Cerebellar nuclear complex (tissue), 1 donor: ENCODE measurements around the gene KCNG2.
"Not testable (repeated sequence)": the region's sequence is repeated elsewhere in the genome, so short reads cannot be mapped to it uniquely, and the experiment has no call there.

Experiments used
- DNase-seq, 2 experiments: peaks; one replicate each; lab custom pipeline; 2025; lab: John Stamatoyannopoulos, UW

KCNG2 gene

GRCh38 chr18:79870301-79871025 lies 72.7 kb downstream of the KCNG2 start:
- no peak for DNase-seq

DNA sequence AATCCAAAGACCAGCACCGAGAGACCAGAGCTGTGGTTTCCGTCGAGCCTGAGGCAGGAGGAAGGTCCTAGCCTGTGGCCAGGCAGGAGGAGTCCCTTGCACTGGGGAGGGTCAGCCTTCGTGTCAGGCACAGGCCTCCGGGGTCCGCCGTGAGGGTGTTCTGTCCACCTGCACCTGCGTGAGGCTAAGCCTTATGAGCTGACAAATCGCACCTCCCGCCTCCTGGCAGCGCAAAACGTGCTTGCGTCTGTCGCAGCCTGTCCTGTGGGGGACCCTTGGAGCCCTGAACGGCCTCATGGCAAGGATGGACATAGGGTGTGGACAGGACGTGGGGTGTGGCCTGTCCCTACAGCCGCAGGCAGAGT lies 73.3 kb downstream of the KCNG2 start:
- DNase-seq, result no peak

- DNase-seq, result no peak
Observed at GRCh38 chr18:79871481-79872091, 73.8 kb downstream of the KCNG2 start.

DNA sequence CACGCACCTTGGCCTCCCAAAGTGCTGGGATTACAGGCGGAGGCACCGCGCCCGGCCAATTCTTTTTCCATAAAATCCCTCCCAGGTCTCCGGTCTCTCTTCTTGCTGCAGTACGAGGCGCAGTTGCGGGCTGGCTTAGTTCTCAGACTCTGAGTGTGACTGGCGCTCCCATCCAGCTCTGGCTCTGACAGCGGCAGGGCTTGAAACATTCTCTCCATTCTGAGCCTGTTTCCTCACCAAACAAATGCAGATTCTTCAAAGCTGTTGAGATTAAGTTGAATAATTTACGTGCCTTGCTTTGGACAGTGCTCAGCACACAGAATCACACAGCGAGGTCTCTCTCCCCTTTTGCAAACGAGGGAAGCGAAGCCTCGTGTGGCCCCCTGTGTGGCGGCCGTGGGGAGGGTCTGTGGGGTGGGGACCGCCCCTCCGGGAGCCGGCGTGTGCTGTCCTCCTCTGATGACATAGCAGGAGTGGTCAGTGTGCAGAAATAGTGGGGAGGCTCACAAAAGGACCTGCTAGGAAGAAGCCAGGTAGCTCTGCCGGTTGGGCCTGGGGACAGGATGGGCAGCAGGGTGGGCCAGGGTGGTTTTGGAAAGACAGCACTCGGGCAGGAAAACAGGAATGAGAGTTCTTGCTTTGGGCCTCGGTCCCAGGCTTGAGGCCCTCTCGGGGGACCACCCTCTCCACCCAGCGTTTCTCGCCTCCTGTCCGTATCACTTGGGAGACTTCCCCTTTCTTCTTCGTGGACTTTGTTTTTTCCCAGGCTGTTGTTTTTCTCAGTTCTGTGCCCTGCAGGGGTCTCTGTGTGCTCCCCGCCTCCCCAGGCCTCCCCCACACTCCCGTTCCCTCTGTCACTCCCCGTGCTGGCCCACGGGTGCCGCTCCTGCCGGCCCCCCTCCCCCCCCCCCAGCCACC lies 75.0 kb downstream of the KCNG2 start:
- DNase-seq, result no peak

DNA sequence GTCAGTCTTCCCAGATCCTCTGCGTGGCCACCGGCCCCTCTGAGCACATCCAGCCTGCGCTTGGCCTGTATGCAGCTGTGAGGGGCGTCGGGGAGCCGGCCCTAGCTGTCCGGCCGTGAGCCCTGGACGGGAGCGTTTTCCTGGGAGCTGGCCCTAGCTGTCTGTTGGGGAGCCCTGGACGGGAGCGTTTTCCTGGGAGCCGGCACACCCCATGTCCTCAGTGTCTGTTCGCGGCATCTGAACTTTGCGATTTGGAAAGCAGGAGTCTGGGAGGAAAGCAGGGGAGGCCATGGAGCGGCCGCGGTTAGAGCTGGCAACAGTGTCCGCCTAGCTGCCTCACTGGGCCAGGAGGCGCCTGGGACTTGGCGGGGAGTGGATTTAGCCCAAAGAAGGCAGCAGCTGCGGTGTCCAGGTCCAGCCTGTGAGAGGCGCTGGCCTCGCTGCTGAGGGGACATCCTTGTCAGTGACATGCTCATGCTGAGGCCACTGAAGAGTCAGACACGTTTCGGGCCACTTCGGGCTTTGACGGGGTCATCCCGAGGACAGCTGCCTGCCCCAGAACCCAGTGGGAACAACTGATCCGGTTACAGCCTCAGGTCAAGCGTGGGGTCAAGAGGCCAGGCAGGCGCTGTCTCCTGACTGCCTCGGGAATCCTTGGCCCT lies 75.8 kb downstream of the KCNG2 start:
- DNase-seq, result no peak

DNA sequence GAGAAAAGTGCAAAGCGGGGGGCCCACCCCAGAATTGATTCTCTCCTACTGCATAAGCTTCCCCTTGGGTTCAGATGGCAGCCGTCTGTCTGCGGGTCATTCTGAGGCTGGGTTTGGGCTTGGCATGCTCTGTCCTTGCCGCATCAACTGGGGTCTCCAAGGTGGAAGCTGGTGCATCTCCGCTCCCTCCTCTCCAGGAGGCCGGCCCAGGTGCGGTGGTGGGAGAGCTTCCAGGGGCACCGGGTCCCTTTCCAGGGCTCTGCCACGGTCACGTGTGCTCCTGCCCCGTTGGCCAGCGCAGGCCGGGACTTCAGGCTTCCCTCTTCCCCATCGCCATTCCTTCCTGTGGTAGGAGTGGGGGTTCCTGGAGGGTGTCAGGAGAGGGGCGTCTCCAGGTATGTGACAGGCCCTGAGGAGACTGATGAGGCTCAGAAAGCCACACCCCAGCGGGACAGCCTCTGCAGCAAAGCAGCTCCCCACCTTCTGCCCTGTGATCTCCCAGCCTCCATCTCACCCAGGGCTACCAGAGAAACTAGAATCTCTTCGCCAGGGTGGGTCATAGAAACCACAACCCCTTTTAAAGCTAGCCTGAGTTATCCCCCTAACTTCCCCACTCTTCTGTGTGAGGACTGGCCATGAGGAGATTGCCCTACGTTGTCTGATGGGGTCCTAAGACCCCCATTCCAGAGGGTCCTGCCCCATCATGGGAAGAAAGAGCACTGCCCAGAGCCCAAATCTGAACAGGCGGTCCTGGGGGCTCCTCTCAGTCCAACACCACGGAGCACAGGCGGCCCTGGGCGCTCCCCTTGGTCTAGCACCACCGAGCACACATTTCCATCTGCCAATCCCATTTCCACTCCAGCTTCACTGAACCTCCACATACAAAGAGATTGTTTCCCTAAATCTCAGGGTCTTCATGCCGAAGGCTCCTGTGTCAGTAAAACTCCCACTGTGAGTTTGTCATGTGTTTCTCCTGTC lies 77.1 kb downstream of the KCNG2 start:
- DNase-seq, result no peak

GRCh38 chr18:79875531-79875919 lies 77.8 kb downstream of the KCNG2 start:
- no peak for DNase-seq

DNA sequence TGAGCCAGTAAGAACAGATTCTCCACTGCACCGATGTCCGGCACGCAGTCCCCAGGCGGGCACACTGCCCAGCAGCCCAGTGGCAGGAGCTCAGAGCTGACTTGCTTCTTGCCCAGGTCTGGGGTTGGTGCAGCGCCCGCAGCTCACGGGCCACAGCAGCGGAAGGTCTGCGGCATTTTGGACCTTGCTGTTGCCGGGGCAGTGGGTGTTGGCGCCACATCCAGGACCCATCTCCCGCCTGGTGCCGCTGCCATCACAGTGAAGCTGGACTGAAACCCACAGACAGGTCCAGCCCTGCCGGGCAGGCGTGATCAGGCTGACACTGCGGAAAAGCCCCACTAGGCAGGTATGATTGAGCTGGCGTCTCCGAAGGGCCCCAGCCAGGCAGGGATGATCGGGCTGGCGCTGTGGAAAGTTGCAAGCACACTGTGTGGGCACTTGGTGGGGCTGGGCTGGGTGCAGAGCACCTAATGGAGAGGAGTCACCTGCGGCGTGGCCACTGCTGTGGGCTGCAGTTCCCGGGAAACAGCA lies 78.3 kb downstream of the KCNG2 start:
- DNase-seq, result no peak

GRCh38 chr18:79876497-79876896 lies 78.8 kb downstream of the KCNG2 start:
- no peak for DNase-seq

- DNase-seq, result no peak
Observed at GRCh38 chr18:79877163-79878091, 79.7 kb downstream of the KCNG2 start.

DNA sequence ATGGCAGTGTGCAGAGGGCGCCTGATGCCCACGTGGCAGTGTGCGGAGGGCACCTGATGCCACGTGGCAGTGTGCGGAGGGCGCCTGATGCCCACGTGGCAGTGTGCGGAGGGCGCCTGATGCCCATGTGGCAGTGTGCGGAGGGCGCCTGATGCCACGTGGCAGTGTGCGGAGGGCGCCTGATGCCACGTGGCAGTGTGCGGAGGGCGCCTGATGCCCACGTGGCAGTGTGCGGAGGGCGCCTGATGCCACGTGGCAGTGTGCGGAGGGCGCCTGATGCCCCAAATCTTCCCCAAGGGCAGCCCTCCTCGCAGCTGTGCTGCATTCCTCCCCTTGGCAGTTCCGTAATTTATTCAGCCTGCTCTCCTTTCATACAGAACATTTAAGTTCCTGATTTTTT lies 80.5 kb downstream of the KCNG2 start:
- not testable (repeated sequence) for DNase-seq

DNA sequence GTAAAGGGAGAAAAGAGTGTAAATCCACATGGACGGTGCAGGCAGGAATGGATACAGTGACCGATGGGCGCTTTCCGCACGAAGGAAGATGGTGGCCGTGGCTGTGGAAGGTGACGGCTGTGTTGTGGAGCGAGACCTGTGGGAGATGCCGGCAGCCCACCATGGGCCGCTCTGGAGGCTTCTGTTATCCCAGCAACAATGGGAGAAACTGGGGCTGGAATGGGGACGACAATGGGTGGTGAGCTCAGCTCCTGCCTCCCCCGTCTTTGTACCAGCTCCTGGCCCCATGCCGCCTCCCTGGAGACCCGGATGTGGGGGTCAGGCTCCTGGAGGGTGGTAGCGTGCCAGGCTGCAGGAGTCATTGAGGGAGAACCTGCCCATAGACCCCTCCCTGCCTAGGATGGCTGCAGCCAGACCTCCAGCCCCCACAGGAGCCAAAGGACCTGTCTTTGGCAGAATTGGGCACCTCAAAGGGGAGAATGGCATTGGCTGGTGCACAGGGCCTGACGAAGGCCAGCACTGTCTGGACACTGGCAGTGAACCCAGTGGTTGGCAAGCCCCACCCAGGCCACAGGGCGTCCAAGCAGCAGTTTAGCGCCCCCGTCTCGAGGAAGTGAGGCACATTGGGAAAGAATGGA lies 81.1 kb downstream of the KCNG2 start:
- DNase-seq, result no peak

GRCh38 chr18:79879566-79879965 lies 81.8 kb downstream of the KCNG2 start:
- no peak for DNase-seq

DNA sequence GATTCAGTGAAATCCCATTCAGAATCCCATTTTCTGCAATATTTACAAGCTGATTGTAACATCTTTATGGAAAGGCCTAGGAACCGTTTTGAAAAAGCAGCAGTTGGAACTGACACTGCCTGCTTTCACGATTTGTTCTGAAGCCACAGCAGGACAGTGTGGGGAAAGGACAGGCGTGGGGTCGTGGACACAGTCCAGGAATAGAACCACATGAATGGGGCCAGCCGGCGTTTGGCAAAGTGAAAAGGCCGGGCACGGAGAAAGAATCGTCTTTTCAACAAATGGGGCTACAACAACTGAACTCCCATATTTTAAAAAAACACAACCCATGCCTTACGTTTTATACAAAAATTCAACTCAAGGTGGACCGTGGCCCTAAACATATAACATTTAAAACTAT lies 84.0 kb downstream of the KCNG2 start:
- DNase-seq, result no peak

DNA sequence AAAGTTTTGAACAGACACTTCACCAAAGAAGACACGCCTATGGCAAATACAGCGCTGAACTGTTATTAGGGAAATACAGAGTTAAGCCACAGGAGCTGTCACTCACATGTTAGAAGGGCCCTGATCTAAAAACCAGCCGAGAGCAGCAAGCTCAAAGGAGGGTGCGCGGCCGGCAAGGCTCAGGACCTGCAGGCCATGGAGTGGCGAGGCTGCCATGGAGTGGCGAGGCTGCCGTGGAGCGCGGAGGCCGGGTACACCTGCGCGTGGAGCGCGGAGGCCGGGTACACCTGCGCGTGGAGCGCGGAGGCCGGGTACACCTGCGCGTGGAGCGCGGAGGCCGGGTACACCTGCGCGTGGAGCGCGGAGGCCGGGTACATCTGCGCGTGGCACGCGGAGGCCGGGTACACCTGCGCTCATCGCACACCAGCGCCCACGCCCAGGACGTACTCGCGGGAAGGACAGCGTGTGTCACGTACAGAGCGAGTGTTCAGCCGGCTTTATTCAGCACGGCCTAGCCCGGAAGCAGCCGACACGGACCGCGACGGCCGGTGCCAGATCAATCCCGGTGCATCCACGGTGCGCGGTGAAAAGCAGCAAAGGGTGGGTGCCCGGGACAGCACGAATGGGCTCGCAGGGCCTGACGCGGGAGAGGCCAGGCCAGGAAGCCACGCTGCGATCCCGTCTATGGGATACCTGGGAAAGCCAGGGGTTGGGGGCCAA lies 84.9 kb downstream of the KCNG2 start:
- DNase-seq, result no peak

- DNase-seq, result no peak
Observed at GRCh38 chr18:79883461-79884293, 85.9 kb downstream of the KCNG2 start.

DNA sequence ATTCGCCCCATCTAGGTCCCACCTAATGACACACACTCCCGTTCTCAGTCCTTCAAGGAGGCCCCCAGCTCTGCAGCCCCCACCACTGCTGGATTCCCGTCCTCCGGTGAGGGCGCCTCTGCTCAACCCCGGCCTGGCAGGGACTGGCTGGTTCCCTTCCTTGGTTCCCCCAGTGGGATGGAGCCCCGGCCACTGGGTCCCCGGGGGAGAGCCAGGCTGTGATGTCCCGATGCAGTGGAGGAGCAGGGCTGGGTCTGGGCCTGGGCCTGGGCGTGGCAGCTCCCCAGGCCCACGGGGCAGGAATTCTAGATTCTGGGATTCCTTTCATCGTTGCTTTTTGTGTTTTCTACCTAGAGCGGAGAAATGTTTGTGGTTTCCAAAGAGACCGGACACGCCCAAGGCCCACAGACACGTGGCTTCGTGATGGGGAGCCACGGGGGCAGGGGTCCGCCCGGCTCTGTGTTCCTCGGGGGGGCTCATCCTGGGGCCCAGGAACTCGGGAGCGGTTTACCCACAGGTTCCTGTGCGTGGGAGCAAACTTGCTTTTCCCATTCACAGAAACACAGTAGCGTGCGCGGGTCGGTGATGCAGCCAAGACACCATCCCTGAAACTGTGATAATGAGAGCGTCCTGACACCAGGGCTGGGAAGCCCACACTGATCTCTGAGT lies 86.7 kb downstream of the KCNG2 start:
- DNase-seq, result no peak
